ENCODE data around the gene GPT2. TPM values are rescaled to one million over a fixed set of nuclear protein-coding genes. Genes with fewer than 3 reads are reported as not detected.

Gene GPT2, protein sequence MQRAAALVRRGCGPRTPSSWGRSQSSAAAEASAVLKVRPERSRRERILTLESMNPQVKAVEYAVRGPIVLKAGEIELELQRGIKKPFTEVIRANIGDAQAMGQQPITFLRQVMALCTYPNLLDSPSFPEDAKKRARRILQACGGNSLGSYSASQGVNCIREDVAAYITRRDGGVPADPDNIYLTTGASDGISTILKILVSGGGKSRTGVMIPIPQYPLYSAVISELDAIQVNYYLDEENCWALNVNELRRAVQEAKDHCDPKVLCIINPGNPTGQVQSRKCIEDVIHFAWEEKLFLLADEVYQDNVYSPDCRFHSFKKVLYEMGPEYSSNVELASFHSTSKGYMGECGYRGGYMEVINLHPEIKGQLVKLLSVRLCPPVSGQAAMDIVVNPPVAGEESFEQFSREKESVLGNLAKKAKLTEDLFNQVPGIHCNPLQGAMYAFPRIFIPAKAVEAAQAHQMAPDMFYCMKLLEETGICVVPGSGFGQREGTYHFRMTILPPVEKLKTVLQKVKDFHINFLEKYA
- total RNA-seq (2014; rRNA removed; shearing (Covaris generic)) = 6.8 and 8.3 TPM in 2 replicates

DNA sequence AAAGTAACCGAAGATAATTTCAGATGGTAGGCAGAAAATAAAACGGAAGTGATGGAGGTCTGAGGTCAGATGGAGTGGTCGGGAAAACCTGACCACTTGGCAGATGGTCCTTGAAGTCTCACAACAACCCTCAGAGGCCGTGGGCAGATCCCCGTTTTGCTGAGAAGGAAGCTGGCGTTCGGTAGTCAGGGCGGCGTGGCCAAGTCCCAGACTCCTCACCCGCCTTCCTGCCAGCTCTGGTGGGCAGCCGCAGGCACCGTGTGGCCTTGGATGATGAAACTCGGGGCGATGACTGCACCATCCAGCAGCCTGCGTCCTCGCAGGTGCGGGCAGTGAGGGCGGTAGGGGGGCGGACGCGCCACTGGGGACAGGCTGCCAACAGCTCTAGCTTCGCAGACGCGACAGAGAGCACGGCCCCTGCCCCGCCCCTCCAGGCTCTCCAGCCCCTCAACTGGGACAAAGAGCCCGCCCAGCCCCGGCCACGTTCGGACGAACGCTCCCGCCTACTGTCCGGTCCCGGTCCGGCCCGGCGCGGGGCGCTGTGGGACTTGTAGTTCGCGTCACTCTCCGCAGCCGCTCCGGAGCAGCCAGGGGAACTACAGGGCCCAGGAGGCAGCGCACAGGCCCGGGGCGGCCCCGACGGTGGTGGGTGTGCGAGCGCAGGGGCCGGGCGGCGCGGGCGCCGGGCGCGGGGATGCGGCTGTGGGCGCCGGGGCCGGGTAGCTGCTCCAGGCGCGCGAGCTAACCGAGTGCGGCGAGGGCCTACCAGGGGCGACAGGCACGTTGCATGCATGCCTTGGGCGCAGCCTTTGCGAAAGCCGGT is at the start of gene GPT2:
TSS of gene GPT2 (plus strand) at position 673 of the 823 bp plus-strand sequence. CDS start 354 bp downstream, outside the sequence.
- DNase-seq (ENCODE audit: low read depth) = peak; percentile 95

DNA sequence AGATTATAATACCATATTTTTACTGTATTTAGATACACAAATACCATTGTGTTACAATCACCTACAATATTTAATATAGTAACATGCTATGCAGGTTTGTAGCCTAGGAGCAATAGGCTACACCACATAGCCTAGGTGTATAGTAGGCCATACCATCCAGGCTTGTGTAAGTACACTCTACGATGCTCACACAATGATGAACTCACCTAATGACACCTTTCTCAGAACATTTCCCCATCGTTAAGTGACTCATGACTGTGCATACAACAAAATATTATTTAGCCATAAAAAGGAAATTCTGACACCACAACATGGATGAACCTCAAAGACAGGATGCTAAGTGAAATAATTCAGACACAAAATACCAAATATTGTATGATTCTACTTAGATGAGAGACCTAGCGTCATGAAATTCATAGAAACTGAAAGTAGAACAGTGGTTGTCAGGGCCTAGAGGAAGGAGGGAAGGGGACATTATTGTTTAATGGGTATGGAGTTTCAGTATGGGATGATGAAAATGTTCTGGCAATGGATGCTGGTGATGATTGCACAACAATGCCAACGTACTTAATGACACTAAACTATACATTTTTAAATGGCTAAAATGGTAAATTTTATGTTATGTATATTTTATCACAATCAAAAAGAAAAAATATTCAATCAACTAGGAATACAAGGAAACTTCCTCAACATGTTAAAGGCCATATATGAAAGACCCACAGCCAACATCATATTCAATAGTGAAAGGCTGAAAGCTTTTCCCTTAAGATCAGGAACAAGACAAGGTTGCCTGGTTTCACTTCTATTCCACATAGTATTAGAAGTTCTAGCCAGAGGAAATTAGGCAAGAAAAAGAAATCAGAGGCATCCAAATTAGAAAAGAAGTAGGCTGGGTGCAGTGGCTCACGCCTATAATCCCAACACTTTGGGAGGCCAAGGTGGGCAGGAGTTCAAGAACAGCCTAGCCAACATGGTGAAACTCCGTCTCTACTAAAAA is 47.3 kb upstream of the GPT2 start:
- DNase-seq (ENCODE audit: low read depth) = no peak

DNA sequence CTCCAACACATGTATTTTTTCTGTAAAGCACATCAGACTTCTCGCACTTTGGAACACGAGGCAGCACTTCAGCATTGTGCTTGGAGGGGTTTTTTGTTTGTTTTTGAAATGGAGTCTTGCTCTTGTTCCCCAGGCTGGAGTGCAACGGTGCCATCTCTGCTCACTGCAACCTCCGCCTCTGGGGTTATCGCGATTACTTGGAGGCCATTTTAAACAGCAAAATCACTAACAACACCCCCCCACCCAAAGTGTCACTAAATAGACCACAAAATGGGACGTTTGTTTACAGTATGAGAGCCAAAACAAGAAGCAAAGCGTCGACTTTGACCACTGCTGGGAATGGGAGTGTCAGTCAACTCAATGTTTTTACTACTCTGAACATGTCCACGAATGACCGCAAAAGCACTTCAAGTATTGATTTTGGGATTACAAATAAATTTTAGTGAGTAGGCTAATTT is 44.1 kb upstream of the GPT2 start:
- DNase-seq (ENCODE audit: low read depth) = no peak

DNA sequence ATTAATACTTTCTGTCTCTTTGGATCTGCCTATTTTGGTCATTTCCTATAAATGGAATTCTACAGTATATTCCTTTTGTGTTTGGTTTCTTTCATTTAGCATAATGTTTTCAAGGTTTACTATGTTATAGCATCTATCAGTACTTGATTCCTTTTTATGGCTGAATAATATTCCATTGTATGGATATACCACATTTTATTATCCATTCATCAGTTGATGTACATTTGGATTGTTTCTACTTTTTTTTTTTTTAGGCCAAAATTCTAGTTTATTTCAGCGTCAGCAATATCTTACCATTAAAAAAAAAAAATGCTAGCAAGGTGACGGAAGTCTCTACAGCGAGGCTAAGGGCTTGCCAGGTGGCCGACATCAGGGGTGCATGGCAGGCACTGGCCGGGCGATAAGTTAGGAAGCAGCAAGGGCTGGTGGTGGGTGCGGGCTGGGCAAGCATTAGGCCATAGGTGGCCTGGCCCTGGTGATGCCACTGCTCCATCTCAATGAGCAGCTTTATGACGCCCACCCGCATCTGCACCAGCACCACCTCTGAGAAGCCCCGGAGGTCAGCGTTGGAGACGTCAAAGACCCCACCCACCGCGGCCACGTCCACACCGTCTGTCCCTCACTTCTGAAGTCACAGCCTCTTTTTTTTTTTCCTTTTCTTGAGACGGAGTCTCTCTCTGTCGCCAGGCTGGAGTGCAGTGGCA is 41.8 kb upstream of the GPT2 start:
- no peak for DNase-seq (ENCODE audit: low read depth)

DNA sequence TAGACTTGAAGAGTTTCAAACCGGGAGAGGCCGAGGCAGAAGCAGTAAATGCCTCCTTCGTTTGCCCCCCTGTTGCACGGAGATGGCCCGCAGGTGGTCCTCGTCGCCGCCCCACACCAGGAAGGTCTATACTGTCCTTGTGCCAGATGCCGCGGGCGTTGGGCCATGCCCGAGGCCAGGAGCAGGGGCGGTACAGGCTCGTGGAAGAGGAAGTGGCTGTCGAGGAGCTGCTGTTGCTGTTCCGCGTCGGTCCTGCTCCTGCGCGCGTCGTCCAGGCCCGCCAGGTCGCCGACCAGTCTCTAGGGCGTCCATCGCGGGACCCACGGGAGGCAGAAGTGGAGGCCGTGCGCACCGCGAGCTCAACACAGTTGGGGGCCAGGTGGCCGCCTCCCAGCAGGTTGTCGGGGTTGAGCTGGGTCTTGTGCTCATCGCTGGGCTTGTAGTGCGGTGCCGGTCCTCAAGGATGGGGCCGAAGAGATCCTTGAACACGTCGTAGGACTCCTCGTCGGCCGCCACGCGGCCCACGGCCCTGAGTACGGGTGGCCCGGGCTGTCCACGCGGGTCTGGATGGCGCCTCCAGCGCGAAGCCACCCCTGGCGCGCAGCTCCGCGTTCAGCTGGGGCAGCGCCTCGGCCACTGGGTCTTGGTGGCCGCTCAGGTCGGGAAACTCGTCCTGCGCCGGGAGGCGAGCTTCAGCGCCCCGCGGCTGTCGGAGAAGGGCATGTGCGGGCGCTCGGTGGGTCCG is 40.1 kb upstream of the GPT2 start:
- DNase-seq (ENCODE audit: low read depth) = no peak

DNA sequence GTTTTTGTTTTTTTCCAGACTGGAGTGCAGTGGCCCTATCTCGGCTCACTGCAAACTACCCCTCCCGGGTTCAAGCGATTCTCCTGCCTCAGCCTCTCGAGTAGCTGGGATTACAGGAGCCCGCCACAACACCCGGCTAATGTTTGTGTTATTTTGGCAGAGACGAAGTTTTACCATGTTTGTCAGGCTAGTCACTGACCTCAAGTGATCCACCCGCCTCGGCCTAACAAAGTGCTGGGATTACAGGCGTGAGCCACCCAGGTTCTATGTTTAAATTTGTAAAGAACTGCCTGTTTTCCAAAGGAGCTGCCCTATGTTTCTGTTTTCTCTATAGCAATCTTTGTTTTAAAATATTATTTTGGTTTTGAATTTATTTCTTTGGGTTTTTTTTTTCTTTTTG is 39.4 kb upstream of the GPT2 start:
- DNase-seq (ENCODE audit: low read depth) = no peak

DNA sequence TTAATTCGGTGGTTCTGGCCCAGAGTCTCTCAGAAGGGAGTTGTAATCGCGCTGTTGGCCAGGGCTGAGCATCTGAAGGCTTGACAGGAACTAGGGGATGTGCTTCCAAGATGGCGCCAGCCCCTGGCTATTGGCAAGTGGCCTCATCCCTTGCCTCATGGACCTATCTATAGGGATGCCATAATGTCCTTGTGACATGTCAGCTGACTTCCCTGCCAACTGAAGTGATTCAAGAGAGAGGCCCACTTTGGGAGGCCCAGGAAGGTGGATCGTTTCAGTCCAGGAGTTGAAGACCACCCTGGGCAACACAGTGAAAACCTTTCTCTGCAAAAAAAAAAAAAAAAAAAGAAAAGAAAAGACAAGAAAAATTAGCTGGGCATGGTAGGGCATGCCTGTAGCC is 38.2 kb upstream of the GPT2 start:
- no peak for DNase-seq (ENCODE audit: low read depth)

DNA sequence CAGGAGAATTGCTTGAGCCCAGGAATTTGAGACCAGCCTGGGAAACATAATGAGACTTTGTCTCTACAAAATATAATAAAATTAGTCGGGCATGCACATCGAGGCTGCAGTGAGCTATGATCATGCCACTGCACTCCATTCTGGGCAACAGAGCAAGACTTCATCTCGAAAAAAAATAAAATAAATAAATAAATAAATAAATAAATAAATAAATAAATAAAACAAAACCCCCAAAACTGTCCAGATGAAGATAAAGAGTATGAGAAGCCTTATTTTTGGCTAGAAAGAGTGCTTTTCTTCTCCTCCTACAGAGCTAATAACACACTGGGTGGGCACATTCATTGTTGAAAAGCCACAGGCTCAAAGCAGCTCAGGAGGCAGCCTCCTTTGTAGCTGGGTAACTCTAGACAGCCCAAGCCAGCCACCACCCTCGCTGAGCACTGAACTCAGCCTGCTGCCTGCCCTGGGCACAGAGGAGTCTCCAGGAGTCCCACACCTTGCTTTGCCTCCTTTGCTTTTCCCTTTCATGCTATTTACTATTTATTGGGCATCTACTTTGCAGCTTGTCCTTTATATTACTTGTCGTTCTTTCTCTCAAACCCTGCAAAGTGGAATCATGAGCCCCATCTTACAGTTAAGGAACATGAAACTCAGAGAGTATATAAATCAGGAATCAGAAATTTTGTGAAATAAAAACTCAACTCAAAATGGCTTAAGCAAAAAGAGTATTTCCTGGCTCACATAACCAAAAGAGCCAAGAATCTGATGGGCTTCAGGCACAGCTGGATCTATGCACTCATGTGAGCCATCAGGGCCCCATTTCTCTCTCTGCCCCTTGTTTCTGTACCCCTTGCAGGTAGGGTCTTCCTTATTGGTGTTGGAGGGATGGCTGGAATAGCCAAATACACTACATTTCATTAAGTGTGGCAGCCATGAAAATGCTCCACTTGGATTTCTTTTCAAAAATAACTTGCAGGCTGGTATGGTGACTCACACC is 35.1 kb upstream of the GPT2 start:
- DNase-seq (ENCODE audit: low read depth) = no peak

DNA sequence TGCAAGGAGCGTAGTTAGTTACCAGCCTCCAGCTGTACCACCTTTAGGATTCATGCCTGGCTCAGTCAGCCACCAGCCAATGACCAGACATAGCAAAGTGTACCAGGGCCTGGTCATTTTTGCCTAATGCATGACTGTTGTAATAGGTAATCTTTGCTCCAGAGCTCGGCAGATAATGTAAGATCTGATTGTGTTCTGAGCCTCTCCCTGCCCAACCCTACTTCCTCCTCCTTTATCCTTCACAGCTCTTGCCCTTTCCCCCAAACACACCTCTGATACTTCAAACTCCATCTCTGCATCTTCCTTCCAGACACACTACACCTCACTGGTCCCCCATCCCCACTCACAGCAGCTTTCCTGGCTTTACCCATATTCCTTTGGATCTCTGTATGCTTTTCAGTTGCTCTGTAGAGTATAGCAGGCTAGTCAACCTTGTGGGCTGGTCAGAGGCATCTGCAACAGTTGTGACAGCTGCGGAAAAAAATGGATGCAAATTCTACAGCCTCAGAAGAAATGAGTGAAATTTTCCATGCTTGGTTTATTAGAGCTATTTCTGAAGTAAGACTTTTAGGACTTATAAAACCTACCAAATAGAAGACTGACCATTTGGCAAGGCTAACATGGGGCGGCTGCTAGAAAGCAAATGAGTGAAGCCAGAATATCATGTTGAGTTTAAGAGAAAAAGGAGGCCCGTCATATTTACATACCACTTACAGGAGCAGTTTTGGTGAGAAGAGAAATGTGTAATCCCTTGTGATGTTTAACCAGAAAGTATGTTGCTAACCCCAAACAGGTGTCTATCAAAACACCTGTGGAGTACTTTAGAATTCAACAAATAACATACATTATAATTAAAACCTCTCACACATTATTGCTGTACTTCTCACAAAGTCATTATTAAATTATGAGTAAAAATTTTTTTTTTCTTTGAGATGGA is 33.3 kb upstream of the GPT2 start:
- no peak for DNase-seq (ENCODE audit: low read depth)

DNA sequence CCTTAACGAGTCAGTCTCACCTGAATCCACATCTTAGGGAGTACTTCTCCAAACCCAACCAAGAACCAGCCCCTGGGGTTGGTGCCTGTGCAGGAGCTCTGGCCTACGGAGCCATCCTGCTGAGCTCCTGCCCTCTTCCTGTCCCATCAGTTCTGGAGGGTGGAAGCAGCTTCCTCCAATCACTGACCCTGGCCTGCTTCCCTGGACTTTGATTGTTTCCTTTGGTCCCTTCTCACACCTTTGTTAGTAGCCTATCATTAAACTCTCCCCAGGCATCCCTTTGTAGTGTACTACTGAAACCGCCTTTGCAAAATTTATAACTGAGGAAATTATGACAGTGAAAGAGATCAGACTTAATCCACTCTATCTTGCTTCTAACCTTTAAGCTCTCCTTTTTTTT is 32.0 kb upstream of the GPT2 start:
- DNase-seq (ENCODE audit: low read depth) = no peak

DNA sequence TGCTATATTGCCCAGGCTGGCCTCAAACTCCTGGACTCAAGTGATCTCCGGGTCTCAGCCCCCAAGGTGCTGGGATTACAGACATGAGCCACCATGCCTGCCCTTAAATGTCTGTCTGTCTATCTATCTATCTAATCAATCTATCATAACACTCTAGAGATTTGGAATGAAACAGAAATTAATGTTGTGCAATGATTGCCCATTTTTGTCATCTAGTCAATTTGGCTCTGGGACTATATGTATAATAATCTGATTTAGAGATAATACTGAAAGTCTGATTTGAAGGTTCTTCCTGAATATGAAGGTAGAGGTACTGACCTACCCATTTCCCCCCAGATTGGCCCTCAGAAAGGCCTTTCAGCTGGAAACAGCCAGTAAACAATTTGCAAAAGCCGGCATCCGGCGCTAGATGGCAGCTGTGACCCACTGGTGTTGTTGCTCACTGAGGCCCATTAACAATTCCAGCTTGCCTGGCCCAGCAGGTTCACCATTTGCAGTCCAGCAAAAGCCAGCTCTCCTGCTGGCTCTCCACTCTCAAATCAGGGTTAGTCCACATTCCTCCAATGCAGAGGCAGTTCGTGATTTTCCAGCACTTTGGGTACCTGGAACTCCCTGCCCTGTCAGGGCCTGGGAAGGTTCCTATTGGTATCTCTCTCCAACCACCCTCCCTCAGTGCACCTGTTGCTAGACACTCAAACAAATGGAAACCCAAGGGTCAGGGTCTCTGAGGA is 30.3 kb upstream of the GPT2 start:
- DNase-seq (ENCODE audit: low read depth) = peak; percentile 57

DNA sequence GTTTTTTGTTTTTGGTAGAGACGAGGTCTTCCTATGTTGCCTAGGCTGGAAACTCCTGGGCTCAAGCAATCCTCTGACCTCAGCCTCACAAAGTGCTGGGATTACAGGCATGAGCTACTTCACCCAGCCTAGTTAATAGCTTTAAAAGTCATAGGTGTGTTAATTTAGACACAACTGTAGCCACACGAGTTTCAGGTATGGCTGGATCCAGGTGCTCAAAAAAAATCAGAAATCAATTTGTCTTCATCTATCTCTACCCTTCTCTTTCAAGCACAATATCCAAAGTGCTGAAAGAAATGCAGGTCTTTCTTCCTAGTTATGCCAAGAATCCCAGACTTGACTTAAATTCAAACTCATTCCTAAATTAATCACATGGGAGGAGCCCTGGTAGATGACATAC is 29.3 kb upstream of the GPT2 start:
- no peak for DNase-seq (ENCODE audit: low read depth)

DNA sequence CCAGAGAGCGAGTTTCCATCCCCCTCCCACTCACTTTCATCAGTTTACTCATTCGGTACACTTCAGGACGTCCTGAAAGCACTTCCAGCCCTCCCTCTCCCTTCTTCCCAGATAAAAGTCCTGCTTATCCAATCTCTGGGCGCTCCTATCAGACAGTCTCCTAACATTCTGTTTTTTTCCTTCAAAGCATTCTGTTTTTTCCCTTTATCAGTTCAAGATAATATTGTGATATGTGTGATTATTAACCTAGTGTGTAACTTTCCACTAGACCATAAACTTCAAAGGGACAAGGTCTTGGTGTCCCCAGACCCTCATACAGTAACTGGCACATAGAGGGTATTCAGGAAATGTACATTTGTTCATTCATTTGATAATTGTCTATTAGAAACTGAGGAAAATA is 28.8 kb upstream of the GPT2 start:
- no peak for DNase-seq (ENCODE audit: low read depth)

DNA sequence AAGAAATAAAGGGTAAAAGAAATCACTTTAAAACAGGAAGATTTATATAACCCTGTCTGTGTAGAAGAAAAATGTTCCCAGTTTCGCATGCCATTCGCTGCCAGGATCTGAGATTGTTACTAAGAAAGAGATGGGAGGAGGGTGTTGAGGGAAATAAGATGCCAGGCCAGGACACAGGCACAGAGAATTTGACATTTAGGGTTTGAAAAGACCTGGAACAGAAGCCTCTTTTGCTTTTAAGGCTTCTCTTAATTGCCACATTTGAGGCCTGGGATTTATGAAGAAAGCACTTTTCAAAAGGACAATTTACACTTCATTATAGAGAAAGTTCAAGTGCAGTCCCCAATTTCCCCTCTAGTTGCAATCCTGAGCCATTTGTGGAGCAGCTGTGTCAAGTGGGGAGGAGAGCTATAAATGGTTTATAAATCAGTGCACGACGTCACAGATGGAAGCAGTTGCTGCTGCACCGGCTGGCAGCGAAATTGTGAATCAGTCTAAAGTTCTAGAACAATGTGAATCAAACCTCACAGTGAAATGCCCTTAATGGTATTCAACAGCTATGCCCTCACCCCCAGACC is 26.7 kb upstream of the GPT2 start:
- DNase-seq (ENCODE audit: low read depth) = peak; percentile 64

DNA sequence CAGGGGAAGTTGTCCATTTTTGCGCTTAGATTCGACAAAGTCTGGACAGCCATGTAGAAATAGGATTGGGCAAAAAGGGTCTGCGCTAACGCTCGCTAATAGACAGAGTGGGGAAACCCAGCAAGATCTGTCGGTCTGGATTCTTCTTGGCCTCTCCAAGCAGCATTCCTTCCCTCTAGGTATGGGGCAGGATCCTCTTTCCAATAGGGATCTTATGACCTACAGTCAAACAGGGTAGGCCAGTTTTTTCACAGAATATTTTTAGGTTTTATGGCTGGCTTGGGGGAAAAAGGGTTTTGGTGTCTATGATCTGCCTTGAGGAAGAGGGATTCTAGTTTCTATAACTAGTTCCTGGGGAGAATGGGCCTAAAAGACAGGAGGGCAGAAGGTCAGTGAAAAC is 26.0 kb upstream of the GPT2 start:
- no peak for DNase-seq (ENCODE audit: low read depth)

DNA sequence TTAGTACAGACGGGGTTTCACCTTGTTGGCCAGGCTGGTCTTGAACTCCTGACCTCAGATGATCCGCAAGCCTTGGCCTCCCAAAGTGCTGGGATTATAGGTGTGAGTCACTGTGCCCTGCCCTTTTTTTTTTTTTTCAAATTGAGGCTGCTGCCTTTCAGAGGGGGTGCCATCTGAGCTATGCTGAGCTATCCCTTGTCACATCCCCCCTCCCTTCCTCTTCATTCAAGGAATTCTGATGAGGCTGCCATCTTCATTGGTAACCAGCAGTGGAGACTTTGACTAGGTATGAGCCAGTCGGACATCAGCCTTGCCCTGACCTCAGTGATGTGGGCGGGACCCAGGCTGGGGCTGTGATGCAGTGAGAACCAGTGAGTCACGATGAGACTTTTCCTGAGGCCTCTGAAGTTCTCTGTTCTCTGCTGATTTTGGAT is 24.4 kb upstream of the GPT2 start:
- peak; percentile 92 for DNase-seq (ENCODE audit: low read depth)

Measured in RPMI7951 (cell line).